ENCODE measurements around the gene PIGC. TPM values are rescaled to one million over a fixed set of nuclear protein-coding genes. Genes with fewer than 3 reads are reported as not detected.

The PIGC gene
- 10 to 100 TPM; 22.9 to 24.1 TPM for total RNA-seq
- long read RNA-seq, transcript PIGC-201 (2 exons, 1,447 nt) = major isoform, 37 of 42 reads
- long read RNA-seq, partial matches to known transcripts = 0 of 42 reads
- long read RNA-seq, other reads (novel, unspliced or antisense) = 4 of 42 reads

GRCh38 chr1:172443666-172444453 lies at the start of gene PIGC:
Gene PIGC, minus strand, starts transcription at chr1:172444069. Its CDS starts 1,447 bp downstream, at chr1:172442622.
- intact Hi-C loops (cut with DNase I, micrococcal nuclease) = loop anchor here in 1 of 2 donors (10.0 kb wide), 1 partner anchor 639 kb away; no protein-coding TSS in a partner anchor
- DNase-seq (peak; percentile 89 to 95), ATAC-seq (peak; percentile 99)

GRCh38 chr1:172492421-172492820 lies 48.6 kb upstream of the PIGC start:
- intact Hi-C loops (cut with DNase I, micrococcal nuclease) = no loop called here
- ATAC-seq (no peak), DNase-seq (no peak)

- DNase-seq (no peak), ATAC-seq (no peak)
- intact Hi-C loops (cut with DNase I, micrococcal nuclease) = no loop called here
Measured at GRCh38 chr1:172489847-172490246, 46.0 kb upstream of the PIGC start.

- intact Hi-C loops (cut with DNase I, micrococcal nuclease) = no loop called here
- ATAC-seq = no peak
- DNase-seq = no peak
Measured at GRCh38 chr1:172488393-172488792, 44.5 kb upstream of the PIGC start.

- DNase-seq (no peak), ATAC-seq (no peak)
- intact Hi-C loops (cut with DNase I, micrococcal nuclease) = no loop called here
Measured at GRCh38 chr1:172487550-172487949, 43.7 kb upstream of the PIGC start.

GRCh38 chr1:172486805-172487454 lies 43.1 kb upstream of the PIGC start:
- ATAC-seq = no peak
- no peak for DNase-seq
- intact Hi-C loops (cut with DNase I, micrococcal nuclease) = no loop called here

GRCh38 chr1:172485626-172486025 lies 41.8 kb upstream of the PIGC start:
- DNase-seq (no peak), ATAC-seq (no peak)
- intact Hi-C loops (cut with DNase I, micrococcal nuclease) = no loop called here

- ATAC-seq = no peak
Measured at GRCh38 chr1:172484252-172484651, 40.4 kb upstream of the PIGC start.

GRCh38 chr1:172483448-172483847 lies 39.6 kb upstream of the PIGC start:
- ATAC-seq (no peak), DNase-seq (no peak)
- intact Hi-C loops (cut with DNase I, micrococcal nuclease) = no loop called here

More at GRCh38 chr1:172484252-172484651, 40.4 kb upstream of the PIGC start:
- no peak for DNase-seq
- intact Hi-C loops (cut with DNase I, micrococcal nuclease) = no loop called here

GRCh38 chr1:172482044-172482443 lies 38.2 kb upstream of the PIGC start:
- intact Hi-C loops (cut with DNase I, micrococcal nuclease) = no loop called here

GRCh38 chr1:172480431-172480830 lies 36.6 kb upstream of the PIGC start:
- intact Hi-C loops (cut with DNase I, micrococcal nuclease) = no loop called here
- no peak for DNase-seq

More at GRCh38 chr1:172482044-172482443, 38.2 kb upstream of the PIGC start:
- ATAC-seq (no peak), DNase-seq (no peak)

GRCh38 chr1:172478485-172478884 lies 34.6 kb upstream of the PIGC start:
- no peak for DNase-seq
- ATAC-seq = no peak
- intact Hi-C loops (cut with DNase I, micrococcal nuclease) = no loop called here

More at GRCh38 chr1:172480431-172480830, 36.6 kb upstream of the PIGC start:
- no peak for ATAC-seq

- DNase-seq = no peak
- no peak for ATAC-seq
- intact Hi-C loops (cut with DNase I, micrococcal nuclease) = no loop called here
Measured at GRCh38 chr1:172477741-172478140, 33.9 kb upstream of the PIGC start.

GRCh38 chr1:172477216-172477615 lies 33.3 kb upstream of the PIGC start:
- intact Hi-C loops (cut with DNase I, micrococcal nuclease) = no loop called here
- DNase-seq = no peak
- ATAC-seq = no peak

GRCh38 chr1:172476218-172476811 lies 32.4 kb upstream of the PIGC start:
- ATAC-seq (no peak), DNase-seq (no peak)
- intact Hi-C loops (cut with DNase I, micrococcal nuclease) = no loop called here

- DNase-seq (no peak), ATAC-seq (no peak)
- intact Hi-C loops (cut with DNase I, micrococcal nuclease) = no loop called here
Measured at GRCh38 chr1:172473842-172474241, 30.0 kb upstream of the PIGC start.

- ATAC-seq = no peak
- intact Hi-C loops (cut with DNase I, micrococcal nuclease) = no loop called here
- no peak for DNase-seq
Measured at GRCh38 chr1:172473302-172473701, 29.4 kb upstream of the PIGC start.

- intact Hi-C loops (cut with DNase I, micrococcal nuclease) = no loop called here
- DNase-seq (no peak), ATAC-seq (no peak)
Measured at GRCh38 chr1:172472495-172472894, 28.6 kb upstream of the PIGC start.

- DNase-seq = no peak
- no peak for ATAC-seq
- intact Hi-C loops (cut with DNase I, micrococcal nuclease) = no loop called here
Measured at GRCh38 chr1:172471666-172472065, 27.8 kb upstream of the PIGC start.

GRCh38 chr1:172470149-172470548 lies 26.3 kb upstream of the PIGC start:
- intact Hi-C loops (cut with DNase I, micrococcal nuclease) = no loop called here
- no peak for DNase-seq
- ATAC-seq = no peak
